ENCODE measurements around the gene CBFA2T2.
A peak's percentile ranks its signal among the peaks of the same experiment; 100 is the strongest.
"Not testable (repeated sequence)": the region's sequence is repeated elsewhere in the genome, so short reads cannot be mapped to it uniquely, and the experiment has no call there.

The CBFA2T2 gene

GRCh38 chr20:33606118-33606771, 116.3 kb downstream of the CBFA2T2 start:
- H3K27ac ChIP-seq, result no peak overlapping the region
- DNase-seq (ENCODE audit: low read depth, low spot score), result no peak

DNA sequence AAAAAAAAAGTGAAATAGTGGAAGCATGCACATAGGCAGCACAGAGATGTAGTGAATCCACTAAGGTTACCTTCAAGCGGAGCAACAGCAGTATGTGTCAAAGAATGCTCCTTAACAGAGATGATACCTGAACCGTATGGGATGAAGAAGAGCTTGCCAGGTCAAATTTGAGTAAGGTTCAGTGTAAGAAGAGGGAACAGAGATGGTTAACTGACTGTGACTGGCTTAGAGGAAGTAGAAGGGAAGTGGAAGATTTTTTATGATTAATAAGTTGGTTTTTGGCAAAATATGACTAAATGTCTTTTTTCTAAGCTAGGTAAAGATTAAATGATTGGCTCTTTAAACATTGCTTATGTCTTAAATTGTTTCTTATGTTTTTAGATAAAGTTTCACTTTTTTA, 119.6 kb downstream of the CBFA2T2 start:
- DNase-seq (ENCODE audit: low read depth, low spot score), result no peak
- H3K27ac ChIP-seq, result no peak overlapping the region

- DNase-seq (ENCODE audit: low read depth, low spot score), result no peak
- no peak overlapping the region for H3K27ac ChIP-seq
Observed at GRCh38 chr20:33611106-33611505, 121.2 kb downstream of the CBFA2T2 start.

- DNase-seq (ENCODE audit: low read depth, low spot score), result no peak
Observed at GRCh38 chr20:33612001-33612400, 122.1 kb downstream of the CBFA2T2 start.

DNA sequence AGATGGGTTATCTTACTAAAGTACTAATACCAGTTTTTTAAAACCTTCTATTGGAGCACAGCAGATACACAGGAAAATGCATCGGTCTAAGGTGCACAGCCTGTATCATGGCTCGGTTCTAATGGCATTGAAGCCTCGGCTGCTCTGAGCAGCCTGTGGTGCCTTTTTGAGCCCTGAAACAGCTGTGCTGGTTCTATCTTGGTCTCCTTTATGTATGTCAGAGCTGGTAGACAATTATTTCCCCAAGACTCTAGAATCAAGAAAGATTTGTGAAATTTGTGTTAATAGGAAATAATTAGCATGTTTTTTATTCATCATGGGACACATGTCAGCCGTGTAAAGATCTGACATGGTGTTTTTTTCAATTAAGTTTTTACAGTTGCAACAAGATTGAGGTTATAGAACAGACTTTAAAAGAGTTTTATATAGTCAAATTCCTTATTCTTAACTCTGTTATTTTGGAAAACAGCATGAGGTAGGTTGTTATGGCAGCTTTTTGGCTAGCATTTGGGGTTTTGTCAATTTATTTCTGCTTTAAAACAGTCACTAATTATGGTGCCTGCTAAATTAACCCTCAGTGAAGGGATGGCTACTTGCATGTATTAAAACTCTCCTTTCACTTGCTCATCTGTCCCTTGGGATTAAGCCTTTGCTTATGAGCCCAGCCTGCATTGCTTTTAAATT, 132.0 kb downstream of the CBFA2T2 start:
- no peak for DNase-seq (ENCODE audit: low read depth, low spot score)
- H3K27ac ChIP-seq, result no peak overlapping the region

More at GRCh38 chr20:33612001-33612400, 122.1 kb downstream of the CBFA2T2 start:
- H3K27ac ChIP-seq, result no peak overlapping the region

DNA sequence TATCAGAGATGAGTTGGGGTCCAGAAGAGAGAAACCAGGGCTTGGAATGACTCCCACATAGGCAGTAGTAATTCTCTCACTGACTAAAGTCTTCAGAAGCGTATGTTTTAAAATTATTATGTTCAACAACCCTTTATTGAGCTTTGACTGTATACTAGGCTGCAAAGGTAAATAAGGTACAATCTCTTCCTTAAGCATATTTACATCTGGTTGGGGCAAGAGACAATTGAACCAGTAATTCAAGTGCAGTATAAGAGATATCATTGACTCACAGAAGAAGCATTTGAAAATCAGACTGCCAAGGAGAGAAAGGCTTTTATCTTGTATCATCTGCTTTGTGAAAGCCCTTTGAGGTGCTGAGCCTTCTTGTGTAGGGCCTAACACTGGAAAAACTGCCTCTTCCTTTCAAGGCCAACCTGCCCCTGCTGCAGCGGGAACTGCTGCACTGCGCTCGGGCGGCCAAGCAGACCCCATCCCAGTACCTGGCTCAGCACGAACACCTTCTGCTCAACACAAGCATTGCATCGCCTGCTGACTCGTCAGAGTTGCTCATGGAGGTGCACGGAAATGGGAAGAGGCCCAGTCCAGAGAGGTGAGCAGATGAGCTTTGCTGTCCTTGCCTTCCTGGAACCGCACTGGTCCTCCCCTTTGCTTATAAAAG, 132.9 kb downstream of the CBFA2T2 start:
- H3K27ac ChIP-seq, result peak overlapping the region; percentile 5
- DNase-seq (ENCODE audit: low read depth, low spot score), result no peak

DNA sequence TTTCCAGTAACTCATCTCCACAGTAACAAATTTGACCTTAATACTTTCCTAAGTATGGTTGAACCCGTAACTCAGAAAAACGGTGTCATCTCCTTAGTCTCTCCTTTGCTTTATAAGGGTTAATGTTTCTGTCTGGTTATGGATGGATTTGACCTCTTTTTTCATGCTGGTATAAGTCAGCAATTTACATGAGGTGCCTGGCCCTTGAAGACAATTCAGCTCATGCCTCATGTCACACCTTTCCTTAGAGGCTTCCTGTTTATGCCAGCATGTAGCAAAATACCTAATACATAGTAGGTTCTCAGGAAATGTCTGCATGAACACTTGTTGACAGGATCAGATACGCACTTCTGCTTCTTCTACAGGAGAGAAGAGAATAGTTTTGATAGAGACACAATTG, 134.5 kb downstream of the CBFA2T2 start:
- H3K27ac ChIP-seq, result no peak overlapping the region

DNA sequence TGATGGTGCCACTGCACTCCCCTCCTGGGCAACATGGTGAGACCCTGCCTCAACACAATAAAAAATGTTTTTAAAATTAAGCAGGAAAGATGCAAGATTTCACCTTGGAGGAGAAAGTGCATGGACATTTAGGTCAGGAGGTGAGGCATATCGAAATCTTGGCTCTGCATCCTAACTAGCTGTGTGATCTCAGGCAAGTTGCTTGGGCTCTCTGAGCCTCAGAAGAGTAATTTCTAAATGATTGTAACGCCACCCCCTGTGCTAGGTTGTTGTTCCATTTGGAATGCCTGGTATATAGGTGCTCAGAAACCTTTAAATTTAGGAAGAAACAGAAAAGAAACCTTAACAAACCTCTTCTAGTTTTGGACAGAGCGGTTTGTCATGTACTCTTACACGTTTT, 136.3 kb downstream of the CBFA2T2 start:
- DNase-seq (ENCODE audit: low read depth, low spot score), result no peak
- no peak overlapping the region for H3K27ac ChIP-seq

More for the DNA sequence above, 134.5 kb downstream of the CBFA2T2 start:
- DNase-seq (ENCODE audit: low read depth, low spot score), result no peak

DNA sequence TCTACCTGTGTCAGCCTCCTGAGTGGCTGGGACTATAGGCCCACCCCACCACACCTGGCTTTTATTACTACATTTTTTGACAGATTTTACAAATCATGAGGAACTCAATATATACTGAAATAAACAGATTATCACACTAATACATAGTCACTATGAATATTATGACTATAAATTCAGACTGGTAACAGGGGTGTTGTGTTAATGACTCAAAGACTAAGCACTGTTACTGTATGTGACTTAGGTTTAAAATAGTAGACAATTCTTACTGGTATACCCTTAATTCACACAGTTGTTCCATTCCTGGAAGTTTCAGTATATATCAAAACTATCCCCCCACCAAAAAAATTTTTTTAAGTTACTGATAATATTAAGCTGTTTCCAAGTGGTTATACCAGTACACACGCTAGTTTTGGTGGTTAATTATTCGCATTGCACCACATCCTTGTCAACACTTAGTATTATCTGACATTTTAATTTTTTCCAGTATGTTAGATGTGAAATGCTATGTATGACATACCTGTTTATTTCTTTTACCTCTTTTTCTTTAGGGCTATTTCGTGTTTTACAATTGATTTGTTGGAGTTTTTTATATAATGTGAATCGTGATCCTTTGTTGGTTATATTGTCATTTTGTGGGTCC, 137.8 kb downstream of the CBFA2T2 start:
- no peak for DNase-seq (ENCODE audit: low read depth, low spot score)
- no peak overlapping the region for H3K27ac ChIP-seq

GRCh38 chr20:33629533-33629932, 139.6 kb downstream of the CBFA2T2 start:
- no peak for DNase-seq (ENCODE audit: low read depth, low spot score)

DNA sequence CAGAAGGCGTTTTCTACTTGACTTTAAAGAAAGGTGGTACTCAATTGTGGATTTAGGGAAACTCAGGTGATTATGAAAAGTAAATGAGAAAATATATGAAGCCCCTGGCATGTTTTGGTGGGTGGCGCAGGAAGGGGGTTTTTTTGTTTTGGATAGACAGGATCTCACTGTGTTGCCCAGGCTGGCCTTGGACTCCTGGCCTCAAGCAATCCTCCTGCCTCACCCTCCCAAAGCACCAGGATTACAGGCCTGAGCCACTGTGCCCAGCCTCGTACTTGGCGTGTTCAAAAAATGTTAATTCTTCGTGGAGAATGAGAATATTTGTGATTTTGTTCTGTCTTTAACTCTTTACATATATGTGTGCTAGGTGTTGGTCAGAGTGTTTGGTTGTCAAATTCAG, 140.1 kb downstream of the CBFA2T2 start:
- DNase-seq (ENCODE audit: low read depth, low spot score), result no peak
- H3K27ac ChIP-seq, result no peak overlapping the region

More at GRCh38 chr20:33629533-33629932, 139.6 kb downstream of the CBFA2T2 start:
- no peak overlapping the region for H3K27ac ChIP-seq

DNA sequence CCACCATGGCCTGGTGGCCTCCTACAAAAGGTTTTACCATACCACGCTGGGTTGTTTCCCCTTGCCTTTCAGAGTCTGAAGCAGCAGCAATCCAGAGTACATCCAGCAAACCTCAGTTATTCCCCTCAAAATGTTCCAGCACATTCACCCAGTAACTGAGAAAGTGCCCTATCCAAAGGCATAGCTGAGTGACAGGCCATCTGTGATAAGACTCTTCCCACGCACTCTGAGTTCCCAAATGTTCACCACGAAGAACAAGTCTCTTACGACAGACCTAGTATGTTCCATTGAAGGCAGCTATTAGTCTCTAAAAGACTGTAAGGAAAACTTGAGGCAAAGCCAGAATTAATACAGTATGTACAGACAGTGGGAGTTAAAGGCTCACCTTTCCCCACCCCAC, 140.6 kb downstream of the CBFA2T2 start:
- no peak overlapping the region for H3K27ac ChIP-seq
- DNase-seq (ENCODE audit: low read depth, low spot score), result no peak

- DNase-seq (ENCODE audit: low read depth, low spot score); H3K27ac ChIP-seq: not testable (repeated sequence)
Observed at GRCh38 chr20:33631910-33632309, 142.0 kb downstream of the CBFA2T2 start.

GRCh38 chr20:33635341-33635740, 145.4 kb downstream of the CBFA2T2 start:
- no peak for DNase-seq (ENCODE audit: low read depth, low spot score)
- H3K27ac ChIP-seq, result no peak overlapping the region

DNA sequence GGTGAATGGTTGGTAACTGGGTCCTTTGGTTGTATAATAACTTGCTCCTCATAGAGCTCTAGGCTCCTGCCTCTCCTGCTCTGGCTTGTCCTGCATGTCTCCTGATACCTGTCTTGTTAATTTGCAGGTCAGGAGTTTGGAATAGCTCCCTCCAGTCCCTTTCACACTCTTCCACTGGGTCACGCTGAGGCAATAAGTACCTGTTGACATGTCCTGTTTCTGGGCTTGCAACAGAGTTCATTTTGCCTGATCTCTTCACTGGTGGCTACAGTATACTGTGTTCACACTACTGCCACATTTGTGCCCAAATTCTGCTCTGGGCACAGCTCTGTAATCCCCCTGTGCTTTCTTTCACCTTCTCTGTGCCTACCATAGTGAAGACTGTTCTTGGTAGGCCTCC, 146.9 kb downstream of the CBFA2T2 start:
- no peak overlapping the region for H3K27ac ChIP-seq
- DNase-seq (ENCODE audit: low read depth, low spot score), result no peak

DNA sequence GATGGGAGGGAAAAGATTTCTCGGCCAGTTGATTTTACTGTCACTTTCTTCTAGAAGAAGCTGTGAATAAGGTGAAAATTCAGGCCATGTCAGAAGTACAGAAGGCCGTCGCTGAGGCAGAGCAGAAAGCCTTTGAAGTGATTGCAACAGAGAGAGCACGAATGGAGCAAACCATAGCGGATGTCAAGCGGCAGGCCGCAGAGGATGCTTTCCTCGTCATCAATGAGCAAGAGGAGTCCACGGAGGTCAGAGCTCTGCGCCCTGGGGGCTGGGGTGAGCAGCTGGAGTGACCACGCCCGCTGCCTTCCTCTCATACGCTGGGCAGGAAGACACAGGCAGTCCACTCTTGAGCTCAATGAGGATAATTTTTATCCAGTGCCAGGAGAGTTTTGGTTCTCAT, 150.4 kb downstream of the CBFA2T2 start:
- no peak overlapping the region for H3K27ac ChIP-seq
- no peak for DNase-seq (ENCODE audit: low read depth, low spot score)

GRCh38 chr20:33644313-33645071, 154.6 kb downstream of the CBFA2T2 start:
- no peak overlapping the region for H3K27ac ChIP-seq
- DNase-seq (ENCODE audit: low read depth, low spot score), result no peak

DNA sequence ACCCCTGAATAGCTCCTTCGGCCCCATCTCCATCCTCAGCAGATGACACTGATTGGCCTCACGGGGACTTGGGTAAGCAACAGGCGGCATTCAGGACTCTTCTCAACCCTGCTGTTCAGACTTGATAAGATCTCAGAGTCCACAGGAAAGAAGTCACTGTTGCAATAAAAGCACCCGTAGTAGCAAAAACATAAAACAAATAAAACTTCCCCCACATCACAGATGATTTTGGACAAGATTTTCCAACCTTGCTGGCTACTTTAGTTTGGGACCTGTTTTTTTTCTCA, 155.1 kb downstream of the CBFA2T2 start:
- no peak for DNase-seq (ENCODE audit: low read depth, low spot score)
- no peak overlapping the region for H3K27ac ChIP-seq

- DNase-seq (ENCODE audit: low read depth, low spot score), result no peak
- no peak overlapping the region for H3K27ac ChIP-seq
Observed at GRCh38 chr20:33645396-33645795, 155.5 kb downstream of the CBFA2T2 start.

DNA sequence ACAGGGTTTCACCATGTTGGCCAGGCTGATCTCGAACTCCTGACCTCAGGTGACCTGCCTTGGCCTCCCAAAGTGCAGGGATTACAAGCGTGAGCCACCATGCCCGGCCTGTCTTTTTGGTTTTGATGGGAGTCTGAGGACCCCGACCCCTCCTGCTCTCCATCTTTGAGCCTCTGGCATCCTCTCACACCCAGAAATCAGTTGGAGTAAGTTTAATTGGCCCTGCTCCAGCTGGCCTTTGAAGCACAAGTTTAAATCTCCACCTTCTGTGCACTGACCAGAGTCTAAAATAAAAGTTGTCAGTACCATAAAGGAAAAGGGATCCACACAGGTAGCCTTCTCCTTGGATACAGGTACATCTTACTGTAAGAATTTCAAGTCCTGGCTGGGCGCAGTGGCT, 156.3 kb downstream of the CBFA2T2 start:
- DNase-seq (ENCODE audit: low read depth, low spot score), result no peak
- H3K27ac ChIP-seq, result no peak overlapping the region

Data from epithelial cell of prostate (primary cell).